HFF-Myc (cell line): ENCODE measurements around the gene PLCD4.

Experiments used
- DNase-seq: peaks from one replicate; pipeline ENCODE4 v3.0.0-alpha.2; 2011; ENCODE audit warnings: low read depth; ENCODE audit errors: extremely low read depth
- H3K4me3 ChIP-seq: replicated peaks from 2 replicates; pipeline ENCODE4 v1.5.1; 2011; ENCODE audit warnings: low read depth, mild to moderate bottlenecking, control low read depth, low read length
- CTCF ChIP-seq: IDR thresholded peaks from 2 replicates; pipeline ENCODE4 v1.5.1; 2012; ENCODE audit warnings: mild to moderate bottlenecking, low read depth, low read length, control low read depth; ENCODE audit errors: missing control alignments

PLCD4 gene

GRCh38 chr2:218578272-218578877, 29.3 kb upstream of the PLCD4 start:
- TF ChIP-seq CTCF = no peak
- no peak overlapping the region for H3K4me3 ChIP-seq
- DNase-seq = no peak

GRCh38 chr2:218582076-218582475, 25.6 kb upstream of the PLCD4 start:
- no peak overlapping the region for H3K4me3 ChIP-seq
- TF ChIP-seq CTCF = no peak
- DNase-seq = no peak

- TF ChIP-seq CTCF = peak; percentile 4
- no peak for DNase-seq
- H3K4me3 ChIP-seq = no peak overlapping the region
Observed at GRCh38 chr2:218583983-218584850, 23.5 kb upstream of the PLCD4 start.

DNA sequence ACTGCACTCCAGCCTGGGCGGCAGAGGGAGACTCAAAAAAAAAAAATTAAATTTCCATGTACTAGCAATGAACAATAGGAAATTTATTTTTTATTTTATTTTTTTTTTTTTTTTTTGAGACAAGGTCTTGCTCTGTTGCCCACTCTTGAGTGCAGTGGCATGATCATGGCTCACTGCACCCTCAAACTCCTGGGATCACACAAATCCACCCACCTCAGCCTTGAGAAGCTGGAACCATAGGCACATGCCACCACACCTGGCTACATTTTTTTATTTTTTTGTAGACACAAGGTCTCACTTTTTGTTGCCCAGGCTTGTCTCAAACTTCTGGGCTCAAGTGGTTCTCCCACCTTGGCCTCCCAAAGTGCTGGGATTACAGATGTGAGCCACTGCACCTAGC, 22.2 kb upstream of the PLCD4 start:
- TF ChIP-seq CTCF = no peak

DNA sequence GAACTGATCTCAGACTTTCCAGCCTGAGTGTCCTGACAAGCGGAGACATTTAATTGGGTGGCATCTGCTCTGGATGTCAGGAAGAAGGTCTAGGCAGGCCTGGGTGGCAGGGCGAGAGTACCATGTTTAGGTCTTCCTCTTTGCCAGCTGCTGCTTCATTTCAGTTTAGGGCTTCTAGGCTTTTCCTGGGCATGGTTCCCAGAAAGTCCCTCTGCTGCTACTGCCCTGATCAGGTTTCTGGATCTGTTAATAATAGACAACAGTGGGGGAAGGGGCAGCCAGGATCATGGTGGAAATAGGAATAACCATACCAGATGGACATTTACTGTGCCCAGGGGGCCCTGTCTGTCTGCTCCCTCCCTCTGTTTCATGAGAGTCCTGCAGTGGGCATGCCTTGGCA, 2.3 kb upstream of the PLCD4 start:
- H3K4me3 ChIP-seq = no peak overlapping the region
- DNase-seq = peak; percentile 69
- TF ChIP-seq CTCF = no peak

More for the DNA sequence above, 22.2 kb upstream of the PLCD4 start:
- H3K4me3 ChIP-seq = no peak overlapping the region
- DNase-seq = no peak

GRCh38 chr2:218615868-218616315, 8.2 kb downstream of the PLCD4 start:
- TF ChIP-seq CTCF = no peak
- H3K4me3 ChIP-seq = no peak overlapping the region
- no peak for DNase-seq
